HAP-1 (cell line): ENCODE data around the gene CHI3L2.

Source experiments
- DNase-seq, 2 experiments: peaks; one replicate each; pipeline ENCODE4 v3.0.0-alpha.2; 2016 to 2020; ENCODE audit warnings: low spot score in 2 of 2
- H3K27me3 ChIP-seq: fragments of 250-450 bp; sonication (Bioruptor Pico); 2 replicates; pipeline ENCODE4 v1.5.1; 2020; ENCODE audit warnings: low read depth, mild to moderate bottlenecking, moderate library complexity
- H3K36me3 ChIP-seq: fragments of 250-450 bp; sonication (Bioruptor Pico); replicated peaks from 2 replicates; pipeline ENCODE4 v1.5.1; 2020; ENCODE audit warnings: mild to moderate bottlenecking
- H3K4me1 ChIP-seq: fragments of 250-450 bp; sonication (Bioruptor Pico); 2 replicates; pipeline ENCODE4 v1.5.1; 2020; ENCODE audit warnings: mild to moderate bottlenecking
- H3K4me3 ChIP-seq: fragments of 250-450 bp; sonication (Bioruptor Pico); 2 replicates; pipeline ENCODE4 v1.5.1; 2020; ENCODE audit warnings: mild to moderate bottlenecking, moderate library complexity
- H3K9me3 ChIP-seq: fragments of 250-450 bp; sonication (Bioruptor Pico); 2 replicates; pipeline ENCODE4 v1.5.1; 2020; ENCODE audit warnings: mild to moderate bottlenecking, moderate library complexity
- in situ Hi-C: fragments of 300-500 bp; cut with MboI; formaldehyde crosslinking; loops from 3 replicates; pipeline ENCODE4 v1.14.3; 2020; ENCODE audit warnings: low sequenced_read_pairs, inconsistent platforms, mixed read lengths

Gene CHI3L2

GRCh38 chr1:111270771-111271463 lies 43.4 kb downstream of the CHI3L2 start:
- in situ Hi-C loops = loop anchor here (10.0 kb wide), 1 partner anchor 54 kb away; no protein-coding TSS in a partner anchor
- H3K4me1 ChIP-seq = peaks cover 19% of the 10 kb centered on the region
- H3K36me3 ChIP-seq = no peaks in the 10 kb centered on the region
- H3K9me3 ChIP-seq = 0 out of 2 replicates have a peak, but pooled peaks cover 2% of the 10 kb centered on the region
- no peaks in the 10 kb centered on the region for H3K27me3 ChIP-seq
- DNase-seq = no peak
- no peak overlapping the region for H3K4me3 ChIP-seq

- Histone ChIP-seq H3K27me3 (no peaks in the 10 kb centered on the region), H3K36me3 (no peaks in the 10 kb centered on the region), H3K4me1 (peaks cover 19% of the 10 kb centered on the region), H3K4me3 (no peak overlapping the region), H3K9me3 (peaks cover 3% of the 10 kb centered on the region; the same call in 1 of the 2 replicates)
- in situ Hi-C loops = loop anchor here (10.0 kb wide), 1 partner anchor 53 kb away; no protein-coding TSS in a partner anchor
- DNase-seq = peak in 1 of 2 experiments; percentile 50
Measured at GRCh38 chr1:111271464-111271801, 43.9 kb downstream of the CHI3L2 start.

- Histone ChIP-seq H3K9me3 (peaks cover 3% of the 10 kb centered on the region; the same call in 1 of the 2 replicates), H3K4me3 (no peak overlapping the region), H3K27me3 (no peaks in the 10 kb centered on the region), H3K4me1 (peaks cover 19% of the 10 kb centered on the region), H3K36me3 (no peaks in the 10 kb centered on the region)
- in situ Hi-C loops = loop anchor here (10.0 kb wide), 1 partner anchor 53 kb away; no protein-coding TSS in a partner anchor
- DNase-seq = peak; percentile 35 to 99
Measured at GRCh38 chr1:111272081-111272480, 44.6 kb downstream of the CHI3L2 start.

- Histone ChIP-seq H3K4me3 (no peak overlapping the region), H3K9me3 (peaks cover 5% of the 10 kb centered on the region; the same call in 1 of the 2 replicates), H3K4me1 (peaks cover 19% of the 10 kb centered on the region), H3K27me3 (no peaks in the 10 kb centered on the region), H3K36me3 (no peaks in the 10 kb centered on the region)
- no peak for DNase-seq
- in situ Hi-C loops = loop anchor here (10.0 kb wide), 1 partner anchor 50 kb away; no protein-coding TSS in a partner anchor
Measured at GRCh38 chr1:111274653-111275052, 47.1 kb downstream of the CHI3L2 start.

GRCh38 chr1:111275079-111275478 lies 47.6 kb downstream of the CHI3L2 start:
- H3K27me3 ChIP-seq = no peaks in the 10 kb centered on the region
- H3K36me3 ChIP-seq = no peaks in the 10 kb centered on the region
- H3K9me3 ChIP-seq = peaks cover 5% of the 10 kb centered on the region; the same call in 1 of the 2 replicates
- in situ Hi-C loops = loop anchor here (10.0 kb wide), 1 partner anchor 50 kb away; no protein-coding TSS in a partner anchor
- peaks cover 19% of the 10 kb centered on the region for H3K4me1 ChIP-seq
- DNase-seq = no peak
- H3K4me3 ChIP-seq = no peak overlapping the region

GRCh38 chr1:111275780-111276433 lies 48.4 kb downstream of the CHI3L2 start:
- Histone ChIP-seq H3K27me3 (no peaks in the 10 kb centered on the region), H3K4me1 (peaks cover 18% of the 10 kb centered on the region), H3K4me3 (no peak overlapping the region), H3K36me3 (no peaks in the 10 kb centered on the region), H3K9me3 (peaks cover 5% of the 10 kb centered on the region; the same call in 1 of the 2 replicates)
- DNase-seq = no peak
- in situ Hi-C loops = loop anchor here (10.0 kb wide), 1 partner anchor 49 kb away; no protein-coding TSS in a partner anchor

GRCh38 chr1:111279144-111279543 lies 51.6 kb downstream of the CHI3L2 start:
- no peak for DNase-seq
- H3K4me1 ChIP-seq = no peaks in the 10 kb centered on the region; the same call in 1 of the 2 replicates
- no peak overlapping the region for H3K4me3 ChIP-seq
- H3K27me3 ChIP-seq = no peaks in the 10 kb centered on the region
- no peaks in the 10 kb centered on the region for H3K36me3 ChIP-seq
- peaks cover 5% of the 10 kb centered on the region; the same call in 1 of the 2 replicates for H3K9me3 ChIP-seq
- in situ Hi-C loops = loop anchor here (10.0 kb wide), 1 partner anchor 46 kb away; no protein-coding TSS in a partner anchor

- no peak for DNase-seq
- Histone ChIP-seq H3K36me3 (no peaks in the 10 kb centered on the region), H3K4me3 (no peak overlapping the region), H3K4me1 (no peaks in the 10 kb centered on the region; the same call in 1 of the 2 replicates), H3K27me3 (no peaks in the 10 kb centered on the region), H3K9me3 (peaks cover 5% of the 10 kb centered on the region; the same call in 1 of the 2 replicates)
- in situ Hi-C loops = no loop called here
Measured at GRCh38 chr1:111280267-111280666, 52.8 kb downstream of the CHI3L2 start.

- no peaks in the 10 kb centered on the region for H3K36me3 ChIP-seq
- in situ Hi-C loops = no loop called here
Measured at GRCh38 chr1:111281411-111281810, 53.9 kb downstream of the CHI3L2 start.

GRCh38 chr1:111283838-111284237 lies 56.3 kb downstream of the CHI3L2 start:
- DNase-seq = no peak
- no peaks in the 10 kb centered on the region for H3K9me3 ChIP-seq
- no peak overlapping the region for H3K4me3 ChIP-seq
- in situ Hi-C loops = no loop called here
- no peaks in the 10 kb centered on the region for H3K36me3 ChIP-seq
- no peaks in the 10 kb centered on the region; the same call in 1 of the 2 replicates for H3K4me1 ChIP-seq
- no peaks in the 10 kb centered on the region for H3K27me3 ChIP-seq

More at GRCh38 chr1:111281411-111281810, 53.9 kb downstream of the CHI3L2 start:
- Histone ChIP-seq H3K4me3 (no peak overlapping the region), H3K27me3 (no peaks in the 10 kb centered on the region), H3K4me1 (no peaks in the 10 kb centered on the region; the same call in 1 of the 2 replicates), H3K9me3 (peaks cover 2% of the 10 kb centered on the region; the same call in 1 of the 2 replicates)
- no peak for DNase-seq

GRCh38 chr1:111285879-111286278 lies 58.4 kb downstream of the CHI3L2 start:
- Histone ChIP-seq H3K4me3 (no peak overlapping the region), H3K4me1 (no peaks in the 10 kb centered on the region; the same call in 1 of the 2 replicates), H3K9me3 (no peaks in the 10 kb centered on the region; the same call in 1 of the 2 replicates), H3K27me3 (no peaks in the 10 kb centered on the region), H3K36me3 (no peaks in the 10 kb centered on the region)
- in situ Hi-C loops = no loop called here
- no peak for DNase-seq

- Histone ChIP-seq H3K4me3 (no peak overlapping the region), H3K9me3 (no peaks in the 10 kb centered on the region; the same call in 1 of the 2 replicates), H3K36me3 (no peaks in the 10 kb centered on the region), H3K27me3 (no peaks in the 10 kb centered on the region), H3K4me1 (no peaks in the 10 kb centered on the region; the same call in 1 of the 2 replicates)
- in situ Hi-C loops = no loop called here
- DNase-seq = no peak
Measured at GRCh38 chr1:111286912-111287311, 59.4 kb downstream of the CHI3L2 start.

- H3K9me3 ChIP-seq = no peaks in the 10 kb centered on the region; the same call in 1 of the 2 replicates
Measured at GRCh38 chr1:111289371-111289770, 61.9 kb downstream of the CHI3L2 start.

More at GRCh38 chr1:111289371-111289770, 61.9 kb downstream of the CHI3L2 start:
- H3K36me3 ChIP-seq = no peaks in the 10 kb centered on the region
- DNase-seq = no peak
- H3K4me1 ChIP-seq = peaks cover under 1% of the 10 kb centered on the region; the same call in 1 of the 2 replicates
- no peaks in the 10 kb centered on the region for H3K27me3 ChIP-seq
- in situ Hi-C loops = no loop called here
- H3K4me3 ChIP-seq = no peak overlapping the region
